PC-3 (cell line): ENCODE measurements around the gene TRIM25. TPM values are rescaled to one million over a fixed set of nuclear protein-coding genes. Genes with fewer than 3 reads are reported as not detected.
"Not testable (repeated sequence)": the region's sequence is repeated elsewhere in the genome, so short reads cannot be mapped to it uniquely, and the experiment has no call there.

Source experiments
- ATAC-seq: fragments of 200-7000 bp; cut with Tn5 transposase; 2 replicates; pipeline ENCODE4 v1.9.1; 2020; ENCODE audit warnings: mild to moderate bottlenecking, moderate library complexity
- BruUV-seq: library from RNA; stranded (reverse); fragments of 400-500 nt; replicated peaks from 2 replicates; lab custom pipeline; 2021; lab: Mats Ljungman, UMichigan
- CTCF ChIA-PET: fragments of 300-600 bp; sonication (Branson Sonifier 250); formaldehyde crosslinking; loops from one replicate; lab custom pipeline; 2022; ENCODE audit warnings: antibody characterized with exemption; lab: Charles Lee
- POLR2A ChIA-PET: fragments of 300-600 bp; sonication (Branson Sonifier 250); formaldehyde crosslinking; loops from one replicate; lab custom pipeline; 2022; ENCODE audit warnings: antibody characterized with exemption; ENCODE audit not compliant: unreplicated experiment; lab: Charles Lee
- DNase-seq: peaks from one replicate; pipeline ENCODE4 v3.0.0-alpha.2; 2015
- H2AFZ ChIP-seq: fragments of 300-600 bp; sonication (generic); 2 replicates; pipeline ENCODE4 v1.6.0; 2016; ENCODE audit warnings: antibody characterized with exemption, low read length
- H3F3A ChIP-seq: fragments of 300-600 bp; sonication (generic); one replicate; pipeline ENCODE4 v1.6.0; 2017; ENCODE audit warnings: antibody characterized with exemption, low read length, control low read depth, mild to moderate bottlenecking; ENCODE audit not compliant: unreplicated experiment
- H3K27ac ChIP-seq: fragments of 300-600 bp; sonication (generic); 2 replicates; pipeline ENCODE4 v1.5.1; 2016; ENCODE audit warnings: mild to moderate bottlenecking, low read length
- H3K27me3 ChIP-seq: fragments of 300-600 bp; sonication (generic); 2 replicates; pipeline ENCODE4 v1.6.1; 2016; ENCODE audit warnings: low read length, mixed read lengths
- H3K36me3 ChIP-seq: fragments of 300-600 bp; sonication (generic); 2 replicates; pipeline ENCODE4 v1.6.1; 2016; ENCODE audit warnings: low read depth, mixed run types, low read length, mixed read lengths
- H3K4me1 ChIP-seq: fragments of 300-600 bp; sonication (generic); 2 replicates; pipeline ENCODE4 v1.5.1; 2016; ENCODE audit warnings: low read length; ENCODE audit not compliant: insufficient read depth
- H3K4me2 ChIP-seq: fragments of 300-600 bp; sonication (generic); 2 replicates; pipeline ENCODE4 v1.6.0; 2016; ENCODE audit warnings: low read length
- H3K4me3 ChIP-seq: fragments of 300-600 bp; sonication (generic); 2 replicates; pipeline ENCODE4 v1.5.1; 2016; ENCODE audit warnings: mild to moderate bottlenecking, low read length, mixed read lengths
- H3K79me2 ChIP-seq: fragments of 300-600 bp; sonication (generic); 2 replicates; pipeline ENCODE4 v1.6.1; 2017; ENCODE audit warnings: low read length, mixed read lengths
- H3K9ac ChIP-seq: fragments of 300-600 bp; sonication (generic); 2 replicates; pipeline ENCODE4 v1.6.0; 2016; ENCODE audit warnings: mild to moderate bottlenecking, low read length
- H3K9me2 ChIP-seq: fragments of 300-600 bp; sonication (generic); replicated peaks from 2 replicates; pipeline ENCODE4 v1.6.1; 2016; ENCODE audit warnings: mixed run types, low read length, mixed read lengths
- H3K9me3 ChIP-seq: fragments of 300-600 bp; sonication (generic); 2 replicates; pipeline ENCODE4 v1.6.1; 2016; ENCODE audit warnings: low read length, mixed read lengths
- H4K20me1 ChIP-seq: fragments of 300-600 bp; sonication (generic); 2 replicates; pipeline ENCODE4 v1.6.1; 2016; ENCODE audit warnings: low read length, mixed read lengths
- EZH2 ChIP-seq: fragments of 300-600 bp; sonication (generic); IDR thresholded peaks from one replicate; pipeline ENCODE4 v1.6.1; 2017; ENCODE audit warnings: antibody characterized with exemption, mild to moderate bottlenecking, low read length; ENCODE audit not compliant: unreplicated experiment
- EZH2phosphoT487 ChIP-seq: fragments of 300-600 bp; sonication (generic); IDR thresholded peaks from 2 replicates; pipeline ENCODE4 v1.6.1; 2018; ENCODE audit warnings: mild to moderate bottlenecking, antibody characterized with exemption, low read length, borderline replicate concordance
- intact Hi-C: fragments of 100-400 bp; cut with micrococcal nuclease; formaldehyde crosslinking; loops from 2 replicates; pipeline ENCODE4 v1.9.0; 2023
- total RNA-seq: library from RNA; depleted of rRNA; stranded (reverse); fragments of >200 nt; gene quantifications from 2 replicates; pipeline ENCODE4 v1.2.3, GENCODE V29; 2014
- TF ChIP-seq, protein P1 (sequence below): fragments of 300-600 bp; sonication (generic); conservative IDR thresholded peaks from 2 replicates; pipeline ENCODE4 v1.5.1; 2017; ENCODE audit warnings: antibody characterized with exemption, low read depth, mild to moderate bottlenecking, low read length

The TRIM25 gene
- total RNA-seq, 1 experiment from 2014 or later = 44.0 TPM

DNA sequence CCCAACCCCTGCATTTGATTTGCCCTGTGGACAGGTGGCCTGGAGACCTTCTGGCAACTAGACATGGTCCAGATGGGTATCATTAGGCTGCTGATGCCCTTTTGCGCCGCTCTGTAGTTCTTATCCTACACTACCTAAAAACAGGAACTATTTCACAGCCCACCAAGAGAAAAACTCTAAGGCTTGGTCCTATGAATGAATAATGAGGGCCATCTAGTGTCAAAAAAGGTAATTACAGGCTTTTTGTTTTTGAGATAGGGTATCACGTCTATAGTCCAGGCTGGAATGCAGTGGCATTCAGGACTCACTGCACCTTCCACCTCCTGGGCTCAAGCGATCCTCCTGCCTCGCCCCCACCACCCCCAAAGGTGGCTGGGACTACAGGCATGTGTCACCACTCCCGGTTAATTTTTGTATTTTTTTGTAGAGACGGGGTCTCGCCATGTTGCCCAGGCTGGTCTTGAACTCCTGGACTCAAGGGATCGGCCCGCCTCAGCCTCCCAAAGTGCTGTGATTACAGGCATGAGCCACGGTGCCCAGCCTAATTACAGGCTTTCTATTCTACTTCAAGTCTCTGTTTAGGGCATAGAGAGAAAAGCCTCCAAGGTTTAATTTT, 26.1 kb upstream of the TRIM25 start:
- Histone ChIP-seq H3K79me2 (no peaks in the 10 kb centered on the region), H2AFZ (no peak overlapping the region), H4K20me1 (no peaks in the 10 kb centered on the region), H3K9me3 (no peaks in the 10 kb centered on the region), H3K9ac (no peak overlapping the region), H3K9me2 (no peaks in the 10 kb centered on the region), H3F3A (no peaks in the 10 kb centered on the region), H3K27ac (no peak overlapping the region), H3K36me3 (peaks cover 69% of the 10 kb centered on the region), H3K4me3 (no peak overlapping the region), H3K27me3 (no peaks in the 10 kb centered on the region), H3K4me1 (peaks cover 16% of the 10 kb centered on the region), H3K4me2 (no peak overlapping the region)
- BruUV-seq = no TSS peak
- TF ChIP-seq, protein P1, sequence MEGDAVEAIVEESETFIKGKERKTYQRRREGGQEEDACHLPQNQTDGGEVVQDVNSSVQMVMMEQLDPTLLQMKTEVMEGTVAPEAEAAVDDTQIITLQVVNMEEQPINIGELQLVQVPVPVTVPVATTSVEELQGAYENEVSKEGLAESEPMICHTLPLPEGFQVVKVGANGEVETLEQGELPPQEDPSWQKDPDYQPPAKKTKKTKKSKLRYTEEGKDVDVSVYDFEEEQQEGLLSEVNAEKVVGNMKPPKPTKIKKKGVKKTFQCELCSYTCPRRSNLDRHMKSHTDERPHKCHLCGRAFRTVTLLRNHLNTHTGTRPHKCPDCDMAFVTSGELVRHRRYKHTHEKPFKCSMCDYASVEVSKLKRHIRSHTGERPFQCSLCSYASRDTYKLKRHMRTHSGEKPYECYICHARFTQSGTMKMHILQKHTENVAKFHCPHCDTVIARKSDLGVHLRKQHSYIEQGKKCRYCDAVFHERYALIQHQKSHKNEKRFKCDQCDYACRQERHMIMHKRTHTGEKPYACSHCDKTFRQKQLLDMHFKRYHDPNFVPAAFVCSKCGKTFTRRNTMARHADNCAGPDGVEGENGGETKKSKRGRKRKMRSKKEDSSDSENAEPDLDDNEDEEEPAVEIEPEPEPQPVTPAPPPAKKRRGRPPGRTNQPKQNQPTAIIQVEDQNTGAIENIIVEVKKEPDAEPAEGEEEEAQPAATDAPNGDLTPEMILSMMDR = peak; percentile 94
- no peak for TF ChIP-seq EZH2
- ATAC-seq (peak; percentile 73), DNase-seq (peak; percentile 93)
- intact Hi-C loops = loop anchor here (1.0 to 5.0 kb wide), 4 partner anchors 26 to 121 kb away; partner anchors contain the start of genes DGKE and TRIM25
- CTCF ChIA-PET = interaction anchor here (1.0 kb wide), 1 partner anchor 120 kb away, joined by 8 read pairs; no protein-coding TSS in a partner anchor
- POLR2A ChIA-PET = no interaction called here

DNA sequence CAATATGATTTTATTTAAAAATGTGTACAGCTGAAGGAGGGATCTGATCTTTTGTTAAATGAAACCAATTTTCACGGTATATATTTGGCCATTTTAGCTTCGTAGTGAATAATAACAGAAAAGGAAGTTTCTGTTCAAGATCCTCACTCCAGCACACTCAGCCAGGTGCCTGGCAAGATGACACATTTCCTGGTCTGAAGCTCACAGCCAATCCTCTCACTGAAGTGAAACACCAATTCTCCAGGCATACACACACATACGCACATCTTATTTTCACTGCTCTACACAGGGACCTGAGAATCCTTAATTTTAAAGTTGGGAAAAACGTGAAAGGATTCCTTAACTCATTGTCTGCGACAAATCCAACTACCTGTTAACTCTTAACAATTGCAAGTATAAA, 24.4 kb upstream of the TRIM25 start:
- DNase-seq (peak; percentile 48), ATAC-seq (peak; percentile 81)

DNA sequence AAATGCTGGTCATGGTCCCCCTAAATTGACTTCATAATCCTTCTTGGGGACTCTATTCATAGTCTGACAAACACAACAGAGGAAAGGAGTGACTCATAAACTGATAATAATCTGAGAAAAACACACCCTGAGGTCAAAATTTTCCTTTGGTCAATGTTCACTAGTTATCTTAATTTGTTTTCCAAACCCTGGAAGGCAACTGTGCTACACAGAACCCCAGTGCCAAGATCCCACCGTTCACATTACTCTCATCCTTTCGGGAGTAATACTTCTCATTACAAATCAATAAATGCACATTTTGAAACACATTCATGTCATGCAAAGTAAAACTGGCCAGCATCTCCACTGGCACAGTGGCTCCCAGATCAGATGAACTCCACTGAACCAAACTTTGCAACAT, 23.8 kb upstream of the TRIM25 start:
- Histone ChIP-seq H3K36me3 (peaks cover 73% of the 10 kb centered on the region), H3K27me3 (no peaks in the 10 kb centered on the region), H3F3A (no peaks in the 10 kb centered on the region), H3K9me2 (no peaks in the 10 kb centered on the region), H3K9ac (no peak overlapping the region), H3K9me3 (no peaks in the 10 kb centered on the region), H4K20me1 (no peaks in the 10 kb centered on the region), H2AFZ (no peak overlapping the region), H3K4me2 (peak overlapping the region; percentile 54), H3K4me1 (peaks cover 16% of the 10 kb centered on the region), H3K4me3 (0 out of 2 replicates have a peak overlapping the region, but pooled peaks have one; percentile 17), H3K79me2 (no peaks in the 10 kb centered on the region), H3K27ac (peak overlapping the region; percentile 39)
- ATAC-seq (peak; percentile 39), DNase-seq (peak; percentile 66)
- CTCF ChIA-PET = interaction anchor here (0.6 kb wide), 1 partner anchor 24 kb away, joined by 4 read pairs; no protein-coding TSS in a partner anchor
- POLR2A ChIA-PET = interaction anchor here (1.1 kb wide), 1 partner anchor 24 kb away, joined by 7 read pairs; the partner anchor contains the start of gene TRIM25
- TF ChIP-seq EZH2phosphoT487 (no peak), EZH2 (no peak)
- TF ChIP-seq, protein P1 = no peak
- no TSS peak for BruUV-seq
- intact Hi-C loops = no loop called here

More for the DNA sequence above, 24.4 kb upstream of the TRIM25 start:
- CTCF ChIA-PET = interaction anchor here (0.6 kb wide), 1 partner anchor 23 kb away, joined by 4 read pairs; no protein-coding TSS in a partner anchor
- H3F3A ChIP-seq, H3K9me2 ChIP-seq, H3K9me3 ChIP-seq, H3K9ac ChIP-seq, H2AFZ ChIP-seq, H4K20me1 ChIP-seq, intact Hi-C loops, H3K79me2 ChIP-seq, H3K27me3 ChIP-seq: not testable (repeated sequence)
- H3K4me2 ChIP-seq = peak overlapping the region; percentile 54
- peak overlapping the region; percentile 39 for H3K27ac ChIP-seq
- BruUV-seq = TSS peak; percentile 17
- peaks cover 16% of the 10 kb centered on the region for H3K4me1 ChIP-seq
- H3K36me3 ChIP-seq = peaks cover 75% of the 10 kb centered on the region
- POLR2A ChIA-PET = interaction anchor here (1.1 kb wide), 1 partner anchor 24 kb away, joined by 7 read pairs; the partner anchor contains the start of gene TRIM25
- H3K4me3 ChIP-seq = 0 out of 2 replicates have a peak overlapping the region, but pooled peaks have one; percentile 17
